ENCODE data around the gene MRGPRF. TPM values are rescaled to one million over a fixed set of nuclear protein-coding genes. Genes with fewer than 3 reads are reported as not detected.

MRGPRF gene
- total RNA-seq, 2 experiments from 2014 or later = not detected

- no peak for DNase-seq (ENCODE audit: low spot score)
- Histone ChIP-seq H4K20me1 (ENCODE audit: insufficient read depth, low read length) (no peaks in the 10 kb centered on the region; the same call in 1 of the 2 replicates), H3K4me1 (ENCODE audit: insufficient read depth, low read length, poor library complexity, severe bottlenecking) (peaks cover 8% of the 10 kb centered on the region), H2AFZ (ENCODE audit: low read length) (no peak overlapping the region), H3K27ac (ENCODE audit: low read depth, low read length, poor library complexity, severe bottlenecking) (no peak overlapping the region), H3K4me3 (ENCODE audit: low read depth, low read length, poor library complexity, severe bottlenecking) (no peak overlapping the region), H3K79me2 (ENCODE audit: insufficient read depth, low read depth, low read length) (peaks cover 8% of the 10 kb centered on the region; the same call in 1 of the 2 replicates), H3K36me3 (ENCODE audit: insufficient read depth, low read length) (peaks cover 62% of the 10 kb centered on the region), H3K9me2 (ENCODE audit: insufficient read depth, low read length) (no peaks in the 10 kb centered on the region), H3K9me3 (ENCODE audit: low read length) (no peaks in the 10 kb centered on the region), H3K4me2 (ENCODE audit: low read length) (no peak overlapping the region)
- TF ChIP-seq EZH2phosphoT487 (IDR thresholded peaks at IDR 0.05; ENCODE audit: borderline replicate concordance, low read depth, low read length) = no peak
- TF ChIP-seq, protein P1, sequence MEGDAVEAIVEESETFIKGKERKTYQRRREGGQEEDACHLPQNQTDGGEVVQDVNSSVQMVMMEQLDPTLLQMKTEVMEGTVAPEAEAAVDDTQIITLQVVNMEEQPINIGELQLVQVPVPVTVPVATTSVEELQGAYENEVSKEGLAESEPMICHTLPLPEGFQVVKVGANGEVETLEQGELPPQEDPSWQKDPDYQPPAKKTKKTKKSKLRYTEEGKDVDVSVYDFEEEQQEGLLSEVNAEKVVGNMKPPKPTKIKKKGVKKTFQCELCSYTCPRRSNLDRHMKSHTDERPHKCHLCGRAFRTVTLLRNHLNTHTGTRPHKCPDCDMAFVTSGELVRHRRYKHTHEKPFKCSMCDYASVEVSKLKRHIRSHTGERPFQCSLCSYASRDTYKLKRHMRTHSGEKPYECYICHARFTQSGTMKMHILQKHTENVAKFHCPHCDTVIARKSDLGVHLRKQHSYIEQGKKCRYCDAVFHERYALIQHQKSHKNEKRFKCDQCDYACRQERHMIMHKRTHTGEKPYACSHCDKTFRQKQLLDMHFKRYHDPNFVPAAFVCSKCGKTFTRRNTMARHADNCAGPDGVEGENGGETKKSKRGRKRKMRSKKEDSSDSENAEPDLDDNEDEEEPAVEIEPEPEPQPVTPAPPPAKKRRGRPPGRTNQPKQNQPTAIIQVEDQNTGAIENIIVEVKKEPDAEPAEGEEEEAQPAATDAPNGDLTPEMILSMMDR (conservative IDR thresholded peaks at IDR 0.05; ENCODE audit: low read length) = no peak
- intact Hi-C loops (cut with micrococcal nuclease; ENCODE audit: unreplicated experiment) = no loop called here
- no TSS peak for BruUV-seq (replicated peaks)
- ChIA-PET CTCF (ENCODE audit: unreplicated experiment) (no interaction called here), POLR2A (no interaction called here)
These were observed 48.6 kb upstream of the MRGPRF start for GRCh38 chr11:69061713-69062053.

DNA sequence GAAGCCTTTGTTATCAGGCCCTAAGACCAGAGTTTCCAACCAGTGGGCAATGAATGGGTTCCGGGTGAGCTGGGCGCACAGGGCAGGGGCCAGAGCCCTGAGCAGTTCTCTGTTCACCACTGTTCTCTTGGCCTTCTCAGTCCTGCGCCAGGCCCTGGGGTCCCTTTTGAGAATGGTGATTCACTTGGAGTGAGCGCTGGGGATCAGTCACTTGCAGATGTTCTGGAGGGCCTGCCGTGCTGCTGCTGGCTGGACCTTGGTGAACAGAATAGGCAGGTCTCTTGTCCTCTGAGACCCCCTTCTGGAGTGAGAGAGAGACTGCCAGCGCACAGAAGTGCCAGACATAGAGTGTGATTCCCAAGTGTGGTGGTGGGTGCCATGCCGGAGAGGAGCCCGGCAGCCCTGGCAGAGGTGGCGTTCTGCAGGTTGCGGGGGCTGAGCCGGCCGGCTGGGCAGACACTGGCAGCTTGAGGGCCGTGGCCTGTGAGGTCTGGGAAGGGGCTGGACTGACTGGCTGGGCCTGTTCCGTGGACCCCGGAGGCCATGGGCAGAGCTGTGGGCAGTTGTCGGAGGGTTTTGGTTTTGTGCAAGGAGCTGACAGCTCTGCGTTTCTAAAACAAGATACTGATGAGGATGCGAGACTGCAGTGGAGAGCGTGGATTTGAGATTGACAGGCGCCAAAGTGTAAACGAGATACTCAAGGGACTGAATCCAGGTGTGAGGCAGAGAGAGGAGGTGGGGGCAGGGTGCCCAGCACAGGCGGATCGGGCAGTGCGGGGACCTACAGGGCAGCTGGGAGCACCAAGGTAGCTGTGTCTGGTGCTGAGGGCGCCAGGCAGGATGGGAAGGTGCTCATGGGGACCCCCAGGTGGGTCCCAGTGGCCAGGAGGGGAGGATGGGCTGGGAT lies 48.0 kb upstream of the MRGPRF start:
- Histone ChIP-seq H3K9me3 (ENCODE audit: low read length) (no peaks in the 10 kb centered on the region), H3K4me1 (ENCODE audit: insufficient read depth, low read length, poor library complexity, severe bottlenecking) (peaks cover 14% of the 10 kb centered on the region), H4K20me1 (ENCODE audit: insufficient read depth, low read length) (no peaks in the 10 kb centered on the region; the same call in 1 of the 2 replicates), H3K9me2 (ENCODE audit: insufficient read depth, low read length) (no peaks in the 10 kb centered on the region), H2AFZ (ENCODE audit: low read length) (no peak overlapping the region), H3K4me3 (ENCODE audit: low read depth, low read length, poor library complexity, severe bottlenecking) (no peak overlapping the region), H3K36me3 (ENCODE audit: insufficient read depth, low read length) (peaks cover 62% of the 10 kb centered on the region), H3K79me2 (ENCODE audit: insufficient read depth, low read depth, low read length) (peaks cover 8% of the 10 kb centered on the region; the same call in 1 of the 2 replicates), H3K27ac (ENCODE audit: low read depth, low read length, poor library complexity, severe bottlenecking) (no peak overlapping the region), H3K4me2 (ENCODE audit: low read length) (no peak overlapping the region)
- POLR2A ChIA-PET = no interaction called here
- TF ChIP-seq, protein P1 (conservative IDR thresholded peaks at IDR 0.05; ENCODE audit: low read length) = no peak
- no peak for TF ChIP-seq EZH2phosphoT487 (IDR thresholded peaks at IDR 0.05; ENCODE audit: borderline replicate concordance, low read depth, low read length)
- DNase-seq (ENCODE audit: low spot score) = no peak
- CTCF ChIA-PET (ENCODE audit: unreplicated experiment) = no interaction called here
- intact Hi-C loops (cut with micrococcal nuclease; ENCODE audit: unreplicated experiment) = no loop called here
- no TSS peak for BruUV-seq (replicated peaks)

- Histone ChIP-seq H3K36me3 (ENCODE audit: insufficient read depth, low read length) (peaks cover 67% of the 10 kb centered on the region), H3K4me2 (ENCODE audit: low read length) (no peak overlapping the region), H3K4me3 (ENCODE audit: low read depth, low read length, poor library complexity, severe bottlenecking) (no peak overlapping the region), H3K4me1 (ENCODE audit: insufficient read depth, low read length, poor library complexity, severe bottlenecking) (peaks cover 25% of the 10 kb centered on the region), H2AFZ (ENCODE audit: low read length) (no peak overlapping the region), H3K27ac (ENCODE audit: low read depth, low read length, poor library complexity, severe bottlenecking) (no peak overlapping the region), H3K9me2 (ENCODE audit: insufficient read depth, low read length) (no peaks in the 10 kb centered on the region), H4K20me1 (ENCODE audit: insufficient read depth, low read length) (no peaks in the 10 kb centered on the region; the same call in 1 of the 2 replicates), H3K9me3 (ENCODE audit: low read length) (no peaks in the 10 kb centered on the region), H3K79me2 (ENCODE audit: insufficient read depth, low read depth, low read length) (peaks cover 8% of the 10 kb centered on the region; the same call in 1 of the 2 replicates)
- no peak for DNase-seq (ENCODE audit: low spot score)
- TF ChIP-seq, protein P1 (conservative IDR thresholded peaks at IDR 0.05; ENCODE audit: low read length) = no peak
- no peak for TF ChIP-seq EZH2phosphoT487 (IDR thresholded peaks at IDR 0.05; ENCODE audit: borderline replicate concordance, low read depth, low read length)
- intact Hi-C loops (cut with micrococcal nuclease; ENCODE audit: unreplicated experiment) = no loop called here
- no TSS peak for BruUV-seq (replicated peaks)
- POLR2A ChIA-PET = no interaction called here
- CTCF ChIA-PET (ENCODE audit: unreplicated experiment) = no interaction called here
These were observed 46.9 kb upstream of the MRGPRF start for GRCh38 chr11:69059985-69060384.
